Esophagus mucosa (tissue), 1 donor: Measurements from ENCODE around the gene CFAP91. TPM values are rescaled to one million over a fixed set of nuclear protein-coding genes. Genes with fewer than 3 reads are reported as not detected.
"Not testable (repeated sequence)": the region's sequence is repeated elsewhere in the genome, so short reads cannot be mapped to it uniquely, and the experiment has no call there.

Experiments
- ATAC-seq: fragments of 200-7000 bp; cut with Tn5 transposase; one replicate; pipeline ENCODE4 v1.9.1; 2020
- total RNA-seq: library from RNA; stranded (reverse); gene quantifications from one replicate; pipeline ENCODE4 v1.2.4, GENCODE V29; 2023
- donor health status: DM: yes; HTN: yes; CAD: no.

Gene CFAP91
- total RNA-seq, 1 donor from 2014 or later = not detected

GRCh38 chr3:119678209-119678608, 24.6 kb upstream of the CFAP91 start:
- not testable (repeated sequence) for ATAC-seq

DNA sequence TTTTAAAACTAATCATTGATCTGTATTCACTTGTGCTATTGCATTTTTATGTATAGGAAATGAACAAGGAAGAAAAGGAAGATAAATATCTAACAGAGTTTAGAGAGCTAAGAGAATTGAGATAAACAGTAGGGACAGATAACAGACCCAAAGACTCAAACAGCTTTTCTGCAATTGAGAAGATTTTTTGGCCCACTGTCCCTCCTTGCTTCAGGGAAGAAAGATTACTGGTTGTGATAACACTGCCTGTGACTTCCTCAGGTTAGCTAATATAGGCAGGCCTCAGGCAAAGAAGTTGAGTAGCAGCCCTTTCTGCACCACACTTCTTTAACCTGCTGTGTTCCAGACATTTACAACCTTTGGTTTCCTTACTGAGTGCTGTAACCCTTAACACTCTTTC, 22.9 kb upstream of the CFAP91 start:
- no peak for ATAC-seq

DNA sequence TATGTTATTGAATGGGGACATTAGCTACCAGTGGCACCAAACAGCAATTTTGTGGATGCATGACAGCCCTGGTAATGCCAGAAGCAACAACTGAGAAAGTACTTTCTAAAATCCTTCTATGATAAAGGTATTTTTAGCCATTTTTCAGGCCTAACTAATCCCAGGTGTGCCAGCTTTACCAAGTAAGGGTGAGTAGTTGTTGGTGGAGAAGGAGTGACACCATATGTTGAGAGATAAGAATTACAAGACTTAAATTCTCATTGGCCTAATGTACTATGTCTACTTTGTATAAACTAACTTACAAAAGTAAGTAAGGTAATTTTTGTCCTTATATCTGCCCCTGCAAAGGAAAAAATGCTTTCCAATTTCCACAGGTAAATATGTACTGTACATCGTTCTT, 21.5 kb upstream of the CFAP91 start:
- peak; percentile 43 for ATAC-seq

- ATAC-seq = no peak
Measured at GRCh38 chr3:119683421-119683820, 19.4 kb upstream of the CFAP91 start.

DNA sequence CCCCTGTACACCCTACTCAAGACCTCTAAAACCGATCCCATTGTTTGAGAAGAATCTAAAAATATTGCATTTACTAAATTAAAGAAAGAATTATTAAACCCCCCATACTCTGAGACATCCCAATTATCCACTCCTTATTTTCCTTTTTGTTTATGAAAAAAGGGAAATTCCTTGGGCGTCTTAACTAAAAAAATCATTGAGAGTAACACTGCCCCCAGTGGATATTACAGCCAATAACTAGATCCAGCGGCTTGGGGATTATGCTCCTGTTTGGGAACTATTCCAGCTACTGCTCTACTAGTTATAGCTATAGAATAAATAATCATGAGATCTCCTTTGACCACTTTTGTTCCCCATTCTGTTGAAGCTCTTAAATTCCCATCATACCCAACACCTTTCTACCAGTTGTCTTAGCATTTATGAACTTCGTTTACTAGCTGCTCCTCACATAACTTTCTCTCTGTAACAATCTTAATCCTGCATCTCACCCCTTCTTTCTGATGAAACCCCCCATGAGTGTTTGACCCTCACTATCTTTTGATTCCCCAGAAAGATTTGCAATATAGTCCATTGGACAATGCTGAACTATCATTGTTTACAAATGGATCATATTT, 12.7 kb upstream of the CFAP91 start:
- ATAC-seq = no peak

- ATAC-seq = no peak
Measured at GRCh38 chr3:119695480-119695879, 7.3 kb upstream of the CFAP91 start.

DNA sequence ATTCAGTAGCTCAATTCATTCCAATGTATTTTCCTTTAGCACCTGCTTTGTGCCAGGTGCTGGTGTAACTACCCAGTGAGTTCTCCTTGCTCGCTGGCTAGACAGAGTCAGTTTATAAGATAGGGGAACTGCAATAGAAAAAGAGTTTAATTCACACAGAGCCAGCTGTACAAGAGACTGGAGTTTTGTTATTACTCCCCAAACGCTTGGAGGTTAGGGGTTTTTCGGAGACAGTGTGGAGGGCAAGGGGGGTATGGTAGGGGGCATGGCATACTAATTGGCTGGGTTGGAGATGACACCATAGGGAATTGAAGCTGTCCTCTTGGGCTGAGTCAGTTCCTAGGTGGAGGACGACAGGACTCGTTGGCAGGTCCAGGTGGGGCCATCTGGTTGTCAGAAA, 5.4 kb upstream of the CFAP91 start:
- ATAC-seq = no peak

- peak; percentile 58 for ATAC-seq
Measured at GRCh38 chr3:119700269-119700919, 2.4 kb upstream of the CFAP91 start.

DNA sequence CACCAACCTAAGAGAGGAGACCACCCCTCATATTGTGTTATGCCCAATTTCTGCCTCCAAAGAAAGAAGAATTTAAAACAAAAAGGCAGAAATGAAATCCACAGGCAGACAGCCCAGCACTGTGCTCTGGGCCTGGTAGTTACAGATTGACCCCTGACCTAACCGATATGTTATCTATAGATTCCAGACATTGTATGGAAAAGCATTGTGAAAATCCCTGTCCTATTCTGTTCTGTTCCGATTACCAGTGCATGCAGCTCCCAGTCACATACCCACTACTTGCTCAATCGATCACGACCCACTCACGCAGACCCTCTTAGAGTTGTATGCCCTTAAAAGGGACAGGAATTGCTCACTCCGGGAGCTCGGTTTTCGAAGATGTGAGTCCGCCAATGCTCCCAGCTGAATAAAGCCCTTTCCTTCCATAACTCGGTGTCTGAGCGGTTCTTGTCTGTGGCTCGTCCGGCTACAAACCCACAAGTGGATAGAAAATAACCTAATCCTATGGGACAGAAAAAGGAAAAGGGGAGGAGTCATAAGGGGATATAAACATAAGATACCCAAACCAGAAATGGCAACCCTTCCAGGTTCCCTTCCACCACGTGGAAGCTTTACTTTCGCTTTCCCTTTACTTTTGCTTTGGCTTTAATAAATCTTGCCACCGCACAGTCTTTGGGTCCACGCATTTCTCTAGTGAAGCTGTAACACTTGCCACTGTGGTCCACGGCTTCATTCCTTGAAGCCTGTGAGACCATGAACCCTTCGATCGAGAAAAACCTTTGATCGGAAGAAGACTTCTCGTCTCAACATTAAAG, 1.7 kb upstream of the CFAP91 start:
- ATAC-seq = no peak

DNA sequence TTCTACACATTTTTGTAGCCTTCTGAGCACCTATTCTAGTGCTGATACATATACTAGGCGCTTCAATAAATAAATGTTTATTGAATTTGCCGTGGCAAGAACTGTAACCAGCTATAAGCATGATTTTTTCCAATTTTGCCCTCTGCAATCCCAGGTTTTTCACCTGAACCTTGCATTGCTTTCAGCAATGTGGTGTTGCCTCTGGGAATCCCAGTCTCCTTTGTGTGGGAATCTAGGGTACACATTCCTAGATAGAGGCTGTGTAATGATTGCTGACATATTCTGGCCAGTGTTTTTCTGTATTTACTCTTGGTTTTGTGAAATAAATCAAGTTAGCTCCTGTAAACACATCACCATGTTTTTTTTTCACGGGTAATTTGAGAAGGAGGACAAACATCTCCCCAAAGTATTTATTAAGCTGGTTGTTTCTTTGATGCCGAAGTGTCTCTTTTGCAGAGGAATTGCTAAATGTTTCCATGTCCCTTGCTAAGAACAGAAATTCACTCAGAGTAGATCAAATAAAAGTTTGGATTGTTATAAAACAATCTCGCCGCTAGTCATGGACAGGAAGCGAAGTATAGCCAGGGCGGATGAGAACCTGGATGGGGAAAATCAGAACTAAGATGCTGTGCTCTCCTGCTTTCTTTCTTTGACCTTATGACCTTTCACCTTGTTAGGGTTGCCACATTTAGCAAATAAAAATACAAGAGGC, 1.2 kb downstream of the CFAP91 start:
- ATAC-seq = no peak

- ATAC-seq = no peak
Measured at GRCh38 chr3:119715105-119715504, 12.3 kb downstream of the CFAP91 start.

- ATAC-seq = no peak
Measured at GRCh38 chr3:119716998-119717397, 14.2 kb downstream of the CFAP91 start.

- ATAC-seq = no peak
Measured at GRCh38 chr3:119717520-119717919, 14.7 kb downstream of the CFAP91 start.

- no peak for ATAC-seq
Measured at GRCh38 chr3:119723022-119723421, 20.2 kb downstream of the CFAP91 start.

- ATAC-seq = no peak
Measured at GRCh38 chr3:119726909-119727308, 24.1 kb downstream of the CFAP91 start.

GRCh38 chr3:119729996-119730395, 27.2 kb downstream of the CFAP91 start:
- ATAC-seq = no peak

DNA sequence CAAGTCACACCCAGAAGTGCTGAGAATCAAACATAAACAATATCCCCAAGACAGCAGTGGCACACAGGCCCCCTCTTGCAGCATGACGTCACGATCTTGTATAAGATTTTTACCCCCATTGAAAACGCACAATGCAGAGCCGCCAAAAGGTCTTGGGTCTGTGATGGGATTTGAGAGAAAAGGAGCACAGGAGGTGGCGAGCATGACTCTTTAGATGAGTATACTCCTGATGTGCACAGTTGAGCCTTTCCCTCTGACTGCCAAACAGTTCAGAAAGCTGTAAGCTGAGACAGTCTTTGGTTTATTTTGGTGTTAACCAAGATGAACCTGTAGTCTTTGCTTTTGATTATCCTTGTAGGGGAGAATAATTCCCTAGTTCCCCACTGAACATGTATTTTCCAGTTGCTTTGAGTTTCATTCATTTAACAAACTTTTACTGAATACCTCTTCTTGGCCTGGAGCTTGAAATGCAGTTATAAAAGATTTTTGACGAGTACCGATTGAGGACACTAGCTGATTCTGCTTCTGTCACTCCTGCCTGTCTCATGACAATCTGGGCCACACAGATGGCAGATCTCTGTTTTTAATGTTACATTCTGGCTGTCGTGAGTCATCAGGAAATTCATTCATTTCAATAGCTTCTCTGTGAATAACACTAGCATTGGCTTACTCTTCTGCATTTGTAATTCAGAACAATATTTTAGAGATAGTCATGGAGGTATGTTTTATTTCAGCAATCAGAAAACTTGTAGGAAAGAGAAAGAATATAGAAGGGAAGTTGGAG, 28.9 kb downstream of the CFAP91 start:
- ATAC-seq = no peak

DNA sequence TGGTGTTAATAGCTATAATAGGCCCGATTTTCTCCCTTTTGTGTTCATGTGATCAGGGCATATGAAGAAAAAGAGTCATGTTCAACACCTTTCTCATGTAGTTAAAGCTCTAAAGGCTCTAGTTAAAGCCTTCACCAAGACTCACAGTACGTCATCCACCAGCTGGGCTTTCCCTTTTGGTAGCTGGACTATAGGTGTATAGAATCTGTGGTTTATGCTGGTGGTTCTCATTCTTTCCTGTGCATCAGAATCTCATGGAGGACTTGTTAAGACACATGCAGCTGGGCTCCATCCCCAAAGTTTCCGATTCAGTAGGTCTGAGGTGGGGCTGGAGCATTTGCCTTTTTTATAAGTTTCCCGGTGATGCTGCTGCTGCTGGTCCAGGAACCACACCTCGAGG, 31.0 kb downstream of the CFAP91 start:
- no peak for ATAC-seq

DNA sequence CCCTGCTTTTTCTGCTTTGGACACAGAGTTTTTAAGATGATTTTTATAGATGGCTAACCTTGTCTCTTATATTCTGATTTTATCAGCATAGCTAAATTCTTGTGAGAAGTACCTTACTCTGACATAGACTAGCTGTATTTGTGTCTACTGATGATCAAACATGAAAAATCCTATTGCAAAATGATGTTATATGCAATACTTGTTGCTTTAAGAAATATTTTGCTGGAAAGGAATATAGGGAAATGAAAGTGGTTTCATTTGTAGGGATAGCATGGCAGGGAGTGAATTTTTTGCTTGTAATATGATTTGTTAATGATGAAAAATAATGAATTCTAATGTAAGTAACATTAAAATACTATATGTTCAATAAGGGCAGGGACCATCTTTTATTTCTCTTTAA, 35.9 kb downstream of the CFAP91 start:
- ATAC-seq = no peak

DNA sequence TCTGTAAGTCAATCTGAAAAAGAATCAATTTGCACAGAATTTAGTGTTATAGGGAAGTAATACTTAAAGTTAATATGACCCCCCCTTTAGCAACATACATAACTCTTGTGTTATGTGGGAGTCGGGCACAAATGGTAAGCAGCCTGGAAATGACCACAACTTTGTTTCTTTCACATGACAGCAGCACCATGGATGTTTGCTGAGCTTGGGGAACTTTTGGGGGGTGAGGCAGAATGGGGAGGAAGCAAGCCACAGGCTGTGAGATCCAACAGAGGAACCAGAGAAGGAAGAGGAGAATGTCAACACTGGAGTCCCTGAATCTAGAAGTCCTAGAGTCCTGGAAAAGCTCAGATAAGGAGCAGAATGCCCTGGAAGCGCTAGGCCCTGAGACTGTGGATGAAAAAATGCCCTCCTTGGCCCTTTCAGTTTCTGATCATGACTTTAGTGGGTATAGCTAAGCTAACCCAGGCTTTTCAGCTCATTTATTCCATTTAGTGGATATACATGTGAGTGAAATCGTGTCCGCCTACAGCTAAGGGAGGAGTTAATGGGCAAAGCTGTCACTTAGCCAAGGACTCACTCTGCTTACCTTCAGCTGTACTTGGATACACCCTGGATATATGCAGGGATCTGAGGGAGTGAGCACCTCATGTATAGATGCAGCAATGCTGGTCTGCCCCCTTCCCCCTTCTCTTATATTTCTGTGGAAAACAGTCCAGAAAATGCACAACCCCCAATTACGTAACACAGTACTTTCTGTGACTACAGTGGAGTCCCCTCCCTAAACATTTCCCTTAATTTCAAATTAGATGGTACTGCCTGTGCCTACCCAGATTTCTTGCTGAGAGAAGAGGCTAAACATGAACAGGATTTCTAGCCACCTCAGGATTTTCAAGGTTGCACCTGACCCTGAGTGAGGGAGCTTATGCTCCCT, 39.1 kb downstream of the CFAP91 start:
- ATAC-seq = no peak

DNA sequence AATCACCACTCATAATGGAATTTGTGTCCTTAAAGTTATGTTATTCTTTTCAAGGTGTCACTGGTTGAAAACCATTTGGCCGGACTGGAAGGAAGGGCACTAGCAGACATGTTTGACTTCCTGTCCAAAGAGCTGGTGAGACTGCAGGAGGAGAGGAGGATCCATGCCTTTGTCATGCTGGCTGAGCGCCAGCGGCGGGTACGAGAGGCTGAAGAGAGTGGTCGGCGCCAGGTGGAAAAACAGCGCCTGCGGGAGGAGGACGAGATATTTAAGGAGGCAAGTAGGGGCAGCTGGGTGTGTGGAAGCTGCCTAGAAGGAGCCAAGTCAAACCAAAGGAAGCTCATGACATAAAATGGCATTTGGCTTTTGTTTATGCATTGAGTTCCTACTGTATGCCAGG, 41.1 kb downstream of the CFAP91 start:
- ATAC-seq = no peak
